ENCODE measurements around the gene HNF1A.

GRCh38 chr12:120996133-120996746, 17.9 kb downstream of the HNF1A start:
- TF ChIP-seq CTCF (IDR thresholded peaks at IDR 0.05) = no peak
- no peak for TF ChIP-seq EZH2 (IDR thresholded peaks at IDR 0.05; ENCODE audit: borderline replicate concordance, insufficient read depth, low read depth, low read length, poor library complexity, severe bottlenecking)
